HUDEP-2 (cell line): Measurements from ENCODE around the gene MAP4K4.

Experiments
- DNase-seq, 76 experiments: peaks; one replicate each; lab custom pipeline; 2025; ENCODE audit not compliant: unreplicated experiment in 76 of 76; lab: John Stamatoyannopoulos, UW

MAP4K4 gene

GRCh38 chr2:101829429-101829828 lies 131.9 kb downstream of the MAP4K4 start:
- no peak for DNase-seq

GRCh38 chr2:101830146-101830545 lies 132.6 kb downstream of the MAP4K4 start:
- no peak for DNase-seq

GRCh38 chr2:101830555-101830954 lies 133.0 kb downstream of the MAP4K4 start:
- DNase-seq: no peak

- DNase-seq: peak in 65 of 76 experiments; percentile 2 to 74 (median 37)
These were observed 133.9 kb downstream of the MAP4K4 start for GRCh38 chr2:101831351-101831865.

GRCh38 chr2:101832114-101832513 lies 134.6 kb downstream of the MAP4K4 start:
- no peak for DNase-seq

- no peak for DNase-seq
These were observed 136.5 kb downstream of the MAP4K4 start for GRCh38 chr2:101833890-101834523.

GRCh38 chr2:101837354-101837753 lies 139.8 kb downstream of the MAP4K4 start:
- DNase-seq: no peak

GRCh38 chr2:101841679-101842327 lies 144.3 kb downstream of the MAP4K4 start:
- DNase-seq: no peak

GRCh38 chr2:101842471-101842870 lies 145.0 kb downstream of the MAP4K4 start:
- no peak for DNase-seq

GRCh38 chr2:101843048-101843447 lies 145.5 kb downstream of the MAP4K4 start:
- no peak for DNase-seq

GRCh38 chr2:101843471-101843870 lies 146.0 kb downstream of the MAP4K4 start:
- DNase-seq: no peak

GRCh38 chr2:101844055-101844635 lies 146.6 kb downstream of the MAP4K4 start:
- DNase-seq: no peak

- DNase-seq: no peak
These were observed 149.5 kb downstream of the MAP4K4 start for GRCh38 chr2:101846973-101847372.

GRCh38 chr2:101847661-101848339 lies 150.3 kb downstream of the MAP4K4 start:
- no peak for DNase-seq

GRCh38 chr2:101848769-101849410 lies 151.4 kb downstream of the MAP4K4 start:
- no peak for DNase-seq

GRCh38 chr2:101850450-101850849 lies 152.9 kb downstream of the MAP4K4 start:
- no peak for DNase-seq

- DNase-seq: no peak
These were observed 153.5 kb downstream of the MAP4K4 start for GRCh38 chr2:101850991-101851390.

GRCh38 chr2:101852824-101853223 lies 155.3 kb downstream of the MAP4K4 start:
- no peak for DNase-seq

GRCh38 chr2:101854877-101855276 lies 157.4 kb downstream of the MAP4K4 start:
- DNase-seq: no peak

- no peak for DNase-seq
These were observed 158.3 kb downstream of the MAP4K4 start for GRCh38 chr2:101855776-101856175.

GRCh38 chr2:101858246-101858645 lies 160.7 kb downstream of the MAP4K4 start:
- no peak for DNase-seq
